ENCODE results near the gene MYL12A. TPM values are rescaled to one million over a fixed set of nuclear protein-coding genes. Genes with fewer than 3 reads are reported as not detected.

MYL12A gene
- total RNA-seq (2012; rRNA removed) (580 and 743 TPM in 2 replicates), polyA plus RNA-seq (2012; rRNA removed) (469 and 549 TPM in 2 replicates), Bru-seq, nascent RNA (percentile 99 among the genes with signal in this experiment), BruChase-seq, experiment 1, labeled RNA remaining after a 6-hour chase (percentile 91 among the genes with signal in this experiment), BruChase-seq, experiment 2, labeled RNA remaining after a 2-hour chase (percentile 85 among the genes with signal in this experiment)
- polyA plus RNA-seq (2012; cell fraction: cytosol; rRNA removed): 192 and 196 TPM in 2 replicates
- polyA plus RNA-seq (2012; cell fraction: nucleus; rRNA removed; ENCODE audit: low replicate concordance): 65.1 and 308 TPM in 2 replicates
- long read RNA-seq, transcript MYL12A-201 (4 exons, 1,229 nt): major isoform, 385 of 428 reads
- long read RNA-seq, transcript MYL12A-206 (5 exons, 1,004 nt): minor isoform, 5 of 428 reads
- long read RNA-seq, partial matches to known transcripts: 5 of 428 reads
- long read RNA-seq, other reads (novel, unspliced or antisense): 28 of 428 reads

GRCh38 chr18:3247240-3248061 is at the start of gene MYL12A:
MYL12A (plus strand) TSS chr18:3247801; CDS start chr18:3253248, 5,447 bp downstream.
- dilution Hi-C loops (cut with HindIII; ENCODE audit: low sequenced_read_pairs, unreplicated experiment): no loop called here
- peak; percentile 97 for TF ChIP-seq POLR2A (IDR thresholded peaks at IDR 0.05; ENCODE audit: low read depth, low read length)
- no peak for TF ChIP-seq SMC3 (IDR thresholded peaks at IDR 0.05; ENCODE audit: low read depth, low read length)
- TF ChIP-seq MAZ (IDR thresholded peaks at IDR 0.05; ENCODE audit: borderline replicate concordance, low read depth, low read length): peak; percentile 79; the same call in 1 of the 2 replicates
- TF ChIP-seq NFE2L2 (IDR thresholded peaks at IDR 0.05; ENCODE audit: low read depth, low read length): no peak
- TF ChIP-seq RCOR1 (IDR thresholded peaks at IDR 0.05; ENCODE audit: insufficient replicate concordance, low read length): no peak
- no peak for TF ChIP-seq CTCF (conservative IDR thresholded peaks at IDR 0.05; ENCODE audit: low read depth, low read length)
- TF ChIP-seq BHLHE40 (IDR thresholded peaks at IDR 0.05; ENCODE audit: low read depth, low read length): peak; percentile 98
- no peak for TF ChIP-seq RFX5 (IDR thresholded peaks at IDR 0.05; ENCODE audit: low read depth, low read length)
- no peak for TF ChIP-seq MAFK (IDR thresholded peaks at IDR 0.05; ENCODE audit: low read depth, low read length)
- TF ChIP-seq MXI1 (IDR thresholded peaks at IDR 0.05; ENCODE audit: borderline replicate concordance, low read depth, low read length): no peak
- TF ChIP-seq ELK1 (IDR thresholded peaks at IDR 0.05; ENCODE audit: borderline replicate concordance, low read depth, low read length): no peak

More at GRCh38 chr18:3247240-3248061, at the start of gene MYL12A:
- DNase-seq: peak; percentile 98
- POLR2A ChIA-PET (ENCODE audit: unreplicated experiment): interaction anchor here (0.6 to 0.9 kb wide), 5 partner anchors 13 to 467 kb away, joined by 3 read pairs; no protein-coding TSS in a partner anchor
- peak within 1 kb of the TSS; percentile 81 to 98 for H4K8ac ChIP-seq (ENCODE audit: low read depth in 2 of 2, low read length in 2 of 2)
- H3K27me3 ChIP-seq (ENCODE audit: control insufficient read depth, insufficient read depth, low read length): no peaks in the 10 kb centered on the region
- peak within 1 kb of the TSS; percentile 97 for H3K27ac ChIP-seq (ENCODE audit: insufficient read depth, low read length)
- peak within 1 kb of the TSS; percentile 94 for H3K14ac ChIP-seq (replicated peaks; ENCODE audit: low read depth, low read length)
- peak within 1 kb of the TSS; percentile 97 for H4K91ac ChIP-seq (ENCODE audit: insufficient read depth, low read depth, low read length)
- peak within 1 kb of the TSS; percentile 98 for H2AK9ac ChIP-seq (replicated peaks; ENCODE audit: low read depth, low read length, poor library complexity)
- peaks cover 3% of the 10 kb centered on the region for H3K36me3 ChIP-seq (ENCODE audit: control insufficient read depth, insufficient read depth, low read length)
- in situ Hi-C loops (cut with MboI; ENCODE audit: low sequenced_read_pairs) (loop anchor here (5.0 kb wide), 1 partner anchor 310 kb away; no protein-coding TSS in a partner anchor), intact Hi-C loops (cut with micrococcal nuclease) (loop anchor here (1.0 to 10.0 kb wide), 5 partner anchors 235 to 676 kb away; partner anchors contain the start of genes LPIN2, METTL4 and NDC80)
- peak within 1 kb of the TSS; percentile 99 for H2BK20ac ChIP-seq (ENCODE audit: low read depth, low read length)
- BruUV-seq (replicated peaks): no TSS peak
- H3K9ac ChIP-seq (ENCODE audit: low read depth, low read length): peak within 1 kb of the TSS; percentile 100
- peak within 1 kb of the TSS; percentile 95 for H3K4ac ChIP-seq (ENCODE audit: low read depth, low read length)
- peak within 1 kb of the TSS; percentile 90 for H2AFZ ChIP-seq (replicated peaks; ENCODE audit: low read length, poor library complexity)
- H2BK5ac ChIP-seq (ENCODE audit: low read depth, low read length, poor library complexity, severe bottlenecking): peak within 1 kb of the TSS; percentile 97
- H4K5ac ChIP-seq (ENCODE audit: low read depth, low read length): peak within 1 kb of the TSS; percentile 99
- peaks cover 7 to 18% of the 10 kb centered on the region in 2 experiments; a peak in 2 of 4 replicates for H3K79me1 ChIP-seq (ENCODE audit: low read depth in 1 of 2, low read length in 2 of 2)
- peak within 1 kb of the TSS; percentile 93 for H2BK15ac ChIP-seq (ENCODE audit: low read depth, low read length)
- peak within 1 kb of the TSS; percentile 90 for H3K4me2 ChIP-seq (ENCODE audit: low read depth, low read length)
- H3K4me3 ChIP-seq (ENCODE audit: insufficient read depth, low read depth, low read length): peak within 1 kb of the TSS; percentile 84
- peaks cover 4% of the 10 kb centered on the region; the same call in 1 of the 2 replicates for H3K9me3 ChIP-seq (ENCODE audit: control insufficient read depth, insufficient read depth, low read length)
- CTCF ChIA-PET: interaction anchor here (0.9 to 1.7 kb wide), 2 partner anchors 79 to 674 kb away, joined by 3 read pairs; no protein-coding TSS in a partner anchor
- ATAC-seq (ENCODE audit: low read depth): peak; percentile 82
- H2BK120ac ChIP-seq (ENCODE audit: low read depth, low read length): peak within 1 kb of the TSS; percentile 99
- peak within 1 kb of the TSS; percentile 99 for H3K23ac ChIP-seq (ENCODE audit: low read depth, low read length)
- H2AK5ac ChIP-seq (ENCODE audit: low read depth, low read length): peak within 1 kb of the TSS; percentile 95
- H3K18ac ChIP-seq (ENCODE audit: low read depth, low read length): peak within 1 kb of the TSS; percentile 100
- H3K56ac ChIP-seq (ENCODE audit: extremely low read depth, insufficient read depth, low read length): peak within 1 kb of the TSS; percentile 100
- peaks cover 16% of the 10 kb centered on the region; the same call in 1 of the 2 replicates for H4K20me1 ChIP-seq (ENCODE audit: insufficient read depth, low read length)
- WGBS, 2 experiments (ENCODE audit: extremely low coverage in 2 of 2, insufficient read length in 1 of 2): 2% methylated on average over 6 of the region's 65 CpGs; no CpG with 5 or more reads in 1 of the 2 experiments
- no peaks in the 10 kb centered on the region for H3K9me1 ChIP-seq (ENCODE audit: insufficient read depth, low read length)
- peaks cover 6% of the 10 kb centered on the region; the same call in 1 of the 2 replicates for H3K4me1 ChIP-seq (ENCODE audit: control insufficient read depth, insufficient read depth, low read length)

All from IMR-90 (cell line).